NB4 (cell line): ENCODE measurements around the gene DAAM2.

Source experiments
- CTCF ChIP-seq: IDR thresholded peaks from one replicate; pipeline ENCODE4 v1.5.1; 2012; ENCODE audit warnings: low read depth, low read length
- MAX ChIP-seq: IDR thresholded peaks from 2 replicates; pipeline ENCODE4 v1.6.1; 2011; ENCODE audit warnings: low read depth, low read length

- no peak for TF ChIP-seq MAX
- no peak for TF ChIP-seq CTCF
Measured at GRCh38 chr6:39909701-39910100, 117.5 kb downstream of the DAAM2 start.
